ENCODE results near the gene PDE7B.

- TF ChIP-seq EZH2 (IDR thresholded peaks at IDR 0.05; ENCODE audit: insufficient read depth, poor library complexity, severe bottlenecking) (no peak), EZH2phosphoT487 (IDR thresholded peaks at IDR 0.05; ENCODE audit: insufficient read depth, low read depth) (no peak)
Observed at GRCh38 chr6:136181861-136182260, 330.4 kb downstream of the PDE7B start.
